NT2/D1 (cell line): Measurements from ENCODE around the gene SAMD13.

Experiments
- DNase-seq: peaks from one replicate; pipeline ENCODE4 v3.0.0-alpha.2; 2011; ENCODE audit warnings: low read depth, low spot score
- H3K27me3 ChIP-seq: 2 replicates; pipeline ENCODE4 v1.6.0; 2011; ENCODE audit warnings: mild to moderate bottlenecking; ENCODE audit not compliant: insufficient read length, insufficient read depth
- H3K36me3 ChIP-seq: 2 replicates; pipeline ENCODE4 v1.6.1; 2011; ENCODE audit warnings: mild to moderate bottlenecking, low read length, mixed read lengths; ENCODE audit not compliant: insufficient read depth, insufficient read length
- H3K4me1 ChIP-seq: 2 replicates; pipeline ENCODE4 v1.5.1; 2011; ENCODE audit not compliant: insufficient read depth, insufficient read length
- H3K4me3 ChIP-seq: 2 replicates; pipeline ENCODE4 v1.5.1; 2011; ENCODE audit warnings: low read depth; ENCODE audit not compliant: insufficient read length
- H3K9ac ChIP-seq: 2 replicates; pipeline ENCODE4 v1.6.0; 2011; ENCODE audit warnings: low read depth; ENCODE audit not compliant: insufficient read length
- H3K9me3 ChIP-seq: 2 replicates; pipeline ENCODE4 v1.5.1; 2011; ENCODE audit warnings: mild to moderate bottlenecking, low read length; ENCODE audit not compliant: insufficient read depth
- SUZ12 ChIP-seq: IDR thresholded peaks from 2 replicates; pipeline ENCODE4 v1.6.1; 2011; ENCODE audit not compliant: insufficient read length, insufficient read depth; ENCODE audit errors: extremely low read depth
- YY1 ChIP-seq: IDR thresholded peaks from 2 replicates; pipeline ENCODE4 v1.6.1; 2011; ENCODE audit not compliant: insufficient read length, insufficient read depth
- ZNF274 ChIP-seq: IDR thresholded peaks from 2 replicates; pipeline ENCODE4 v1.6.1; 2011; ENCODE audit warnings: mild to moderate bottlenecking, low read depth, low read length

Gene SAMD13

GRCh38 chr1:84298328-84298683, 3.2 kb upstream of the SAMD13 start:
- Histone ChIP-seq H3K27me3 (no peaks in the 10 kb centered on the region), H3K4me3 (peak overlapping the region; percentile 83), H3K4me1 (peaks cover 4% of the 10 kb centered on the region), H3K9ac (peak overlapping the region; percentile 98), H3K9me3 (peaks cover 8% of the 10 kb centered on the region; the same call in 1 of the 2 replicates), H3K36me3 (no peaks in the 10 kb centered on the region)
- TF ChIP-seq ZNF274 (no peak), YY1 (no peak), SUZ12 (no peak)
- no peak for DNase-seq

DNA sequence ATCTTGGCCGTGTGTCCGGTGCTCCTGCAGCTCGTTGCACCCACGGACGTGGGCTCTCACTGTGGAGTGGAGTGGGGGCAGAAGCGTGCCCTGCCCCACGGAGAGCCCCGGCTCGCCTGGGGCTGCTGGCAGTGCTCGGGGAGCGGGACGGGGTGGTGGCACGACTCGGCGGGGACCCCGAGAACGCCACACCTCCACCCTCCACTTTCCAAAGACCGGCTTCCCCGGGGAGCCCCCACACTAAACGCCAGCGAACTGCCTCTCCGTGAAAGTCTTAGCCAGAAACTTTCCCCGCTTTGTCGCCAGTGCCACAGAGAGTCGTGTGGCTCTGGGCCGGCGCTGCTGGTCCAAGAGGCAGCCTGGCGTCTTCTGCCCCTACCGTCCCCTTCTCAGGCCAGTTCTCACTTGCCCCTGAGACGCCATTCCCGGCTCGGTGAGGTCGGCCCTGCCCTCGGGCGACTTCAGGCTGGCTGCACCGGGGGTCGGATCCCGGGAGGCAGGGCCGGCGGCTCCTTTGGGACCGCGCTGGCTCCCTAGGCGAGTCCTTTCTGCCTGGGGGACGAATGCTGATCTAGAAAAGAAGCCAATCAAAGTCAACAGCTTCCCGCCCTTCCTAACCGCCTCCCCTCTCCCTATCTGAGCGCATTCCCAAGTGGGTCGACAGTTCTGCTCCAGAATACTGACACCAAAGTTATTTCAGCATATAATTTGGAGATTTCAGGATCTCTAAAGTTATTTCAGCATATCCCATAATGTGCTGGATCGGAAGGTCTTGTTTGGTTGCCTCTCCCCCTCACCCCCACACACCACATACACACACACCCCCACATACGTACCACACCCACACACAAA, 2.6 kb upstream of the SAMD13 start:
- TF ChIP-seq SUZ12 = no peak
- no peak for TF ChIP-seq ZNF274
- TF ChIP-seq YY1 = no peak
- Histone ChIP-seq H3K27me3 (no peaks in the 10 kb centered on the region), H3K9me3 (peaks cover 8% of the 10 kb centered on the region; the same call in 1 of the 2 replicates), H3K4me3 (peak overlapping the region; percentile 83), H3K4me1 (peaks cover 6% of the 10 kb centered on the region), H3K9ac (peak overlapping the region; percentile 98), H3K36me3 (no peaks in the 10 kb centered on the region)
- DNase-seq = no peak

DNA sequence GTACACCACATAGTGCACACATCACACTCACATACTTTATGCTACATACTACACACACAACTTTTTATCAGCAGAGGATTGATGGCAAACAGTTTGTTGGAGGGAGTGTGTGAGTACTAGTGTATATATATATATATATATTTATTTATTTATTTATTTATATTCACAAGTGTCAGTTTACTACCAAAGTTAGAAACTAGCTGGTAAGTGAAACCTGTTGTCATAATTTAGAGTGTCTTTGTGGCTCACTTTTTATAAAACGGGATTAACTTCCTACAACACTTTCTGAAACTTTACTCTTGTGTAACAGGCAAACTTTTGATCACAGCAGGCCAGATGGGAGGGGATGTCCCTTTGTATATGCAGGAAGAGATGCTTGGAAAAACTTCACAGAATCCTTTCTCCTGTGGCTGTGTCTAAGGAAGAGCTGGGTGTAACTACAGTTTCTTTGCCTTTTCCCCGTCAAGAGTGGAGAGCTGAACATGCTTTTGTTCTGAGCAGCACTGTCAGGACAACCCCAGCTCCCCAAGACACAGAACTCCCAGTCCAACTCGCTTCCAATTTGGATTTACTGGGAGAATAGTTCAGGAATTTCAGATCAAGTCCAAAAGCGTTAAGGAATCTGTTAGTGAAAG, 1.9 kb upstream of the SAMD13 start:
- H3K4me3 ChIP-seq = peak overlapping the region; percentile 83
- H3K9me3 ChIP-seq = peaks cover 8% of the 10 kb centered on the region; the same call in 1 of the 2 replicates
- DNase-seq = no peak
- no peaks in the 10 kb centered on the region for H3K27me3 ChIP-seq
- H3K4me1 ChIP-seq = peaks cover 6% of the 10 kb centered on the region
- H3K36me3 ChIP-seq = no peaks in the 10 kb centered on the region
- H3K9ac ChIP-seq = peak overlapping the region; percentile 98
- TF ChIP-seq YY1 = no peak
- no peak for TF ChIP-seq ZNF274
- TF ChIP-seq SUZ12 = no peak

GRCh38 chr1:84300501-84300900, 1.0 kb upstream of the SAMD13 start:
- Histone ChIP-seq H3K4me3 (no peak overlapping the region), H3K9ac (no peak overlapping the region), H3K9me3 (peaks cover 3% of the 10 kb centered on the region; the same call in 1 of the 2 replicates), H3K27me3 (no peaks in the 10 kb centered on the region), H3K4me1 (peaks cover 6% of the 10 kb centered on the region), H3K36me3 (no peaks in the 10 kb centered on the region)
- DNase-seq = no peak
- TF ChIP-seq YY1 = no peak
- no peak for TF ChIP-seq ZNF274
- no peak for TF ChIP-seq SUZ12

DNA sequence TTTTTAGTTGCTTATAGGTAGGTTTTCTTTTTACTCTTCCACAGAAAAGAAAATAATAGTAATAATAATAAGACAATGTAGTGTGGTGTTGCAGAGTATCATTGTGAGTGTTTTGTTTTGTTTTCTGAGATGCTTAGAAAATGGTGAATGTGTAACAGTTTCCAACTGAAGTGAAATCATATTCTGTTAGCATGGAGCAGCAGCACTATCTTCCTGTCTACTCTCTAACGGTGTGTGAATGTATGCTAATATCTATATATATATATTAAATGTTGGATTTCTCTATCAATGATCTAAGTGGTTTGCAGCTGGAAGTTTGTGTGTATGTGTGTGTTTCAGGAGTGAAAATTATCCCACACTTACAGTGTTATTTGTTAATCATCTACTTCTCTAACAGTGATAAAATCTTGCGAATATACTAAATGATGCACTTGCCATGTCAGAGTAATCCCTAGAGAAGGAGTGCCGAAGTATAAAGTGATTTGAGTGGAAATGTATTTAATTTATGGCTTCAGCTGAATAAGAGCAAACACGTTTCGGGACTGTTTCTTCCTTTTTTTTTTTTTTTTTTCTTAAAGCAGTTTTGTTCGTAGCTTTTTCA, 377 bp downstream of the SAMD13 start:
- H3K4me1 ChIP-seq = peaks cover 6% of the 10 kb centered on the region
- no peak for DNase-seq
- H3K27me3 ChIP-seq = no peaks in the 10 kb centered on the region
- H3K9me3 ChIP-seq = no peaks in the 10 kb centered on the region
- no peaks in the 10 kb centered on the region for H3K36me3 ChIP-seq
- TF ChIP-seq YY1 (no peak), ZNF274 (no peak)
- no peak overlapping the region for H3K4me3 ChIP-seq
- peak overlapping the region; percentile 7 for H3K9ac ChIP-seq

DNA sequence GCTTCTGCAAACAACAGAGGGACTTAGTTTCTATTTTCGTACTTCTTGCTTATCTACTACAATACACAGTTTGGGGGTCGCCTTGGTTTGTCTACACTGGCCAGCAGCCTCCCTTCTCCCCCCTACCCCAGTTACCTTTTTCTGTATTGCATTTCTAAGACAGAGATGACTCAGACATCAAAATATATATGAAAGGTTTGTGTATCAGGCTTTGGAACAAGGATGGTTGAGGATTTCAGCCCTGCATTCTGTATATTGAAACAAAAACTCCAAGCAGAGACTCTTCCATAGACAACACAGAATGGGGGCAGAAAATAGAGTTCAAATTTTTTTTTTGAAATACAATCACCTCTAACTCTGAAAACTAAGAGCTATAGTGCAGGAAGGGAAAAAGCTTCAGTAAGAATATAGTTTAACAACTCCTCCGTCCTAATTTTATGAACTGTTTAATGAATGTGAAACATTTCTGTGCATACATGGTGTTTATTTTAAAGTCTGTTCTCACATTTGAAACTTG, 1.9 kb downstream of the SAMD13 start:
- Histone ChIP-seq H3K9me3 (no peaks in the 10 kb centered on the region), H3K4me1 (peaks cover 6% of the 10 kb centered on the region), H3K9ac (peak overlapping the region; percentile 5)

GRCh38 chr1:84307398-84307797, 5.9 kb downstream of the SAMD13 start:
- H3K9ac ChIP-seq = no peak overlapping the region
- no peaks in the 10 kb centered on the region for H3K36me3 ChIP-seq
- H3K9me3 ChIP-seq = no peaks in the 10 kb centered on the region
- no peak for TF ChIP-seq ZNF274
- no peak for TF ChIP-seq SUZ12
- no peak for TF ChIP-seq YY1
- DNase-seq = no peak
- peaks cover 3% of the 10 kb centered on the region for H3K4me1 ChIP-seq
- no peak overlapping the region for H3K4me3 ChIP-seq
- no peaks in the 10 kb centered on the region for H3K27me3 ChIP-seq

More for the DNA sequence above, 1.9 kb downstream of the SAMD13 start:
- TF ChIP-seq ZNF274 (no peak), YY1 (no peak), SUZ12 (no peak)
- no peak for DNase-seq
- Histone ChIP-seq H3K36me3 (no peaks in the 10 kb centered on the region), H3K4me3 (no peak overlapping the region), H3K27me3 (no peaks in the 10 kb centered on the region)
